K562 (cell line): Measurements from ENCODE around the gene PGAP2. TPM values are rescaled to one million over a fixed set of nuclear protein-coding genes. Genes with fewer than 3 reads are reported as not detected.

Source experiments
- ATF3 ChIP-seq, 2 experiments: fragments of 450-650 bp in 1 of 2; sonication (generic) in 1 of 2; formaldehyde crosslinking in 1 of 2; IDR thresholded peaks in 1 of 2; conservative IDR thresholded peaks in 1 of 2; 2 replicates each; pipeline versions ENCODE4 v1.6.1 to v1.8.1; 2016 to 2023; ENCODE audit warnings: mild to moderate bottlenecking in 2 of 2, moderate library complexity in 2 of 2, inconsistent platforms in 1 of 2, missing genetic modification reagents in 1 of 2
- BRF2 ChIP-seq: IDR thresholded peaks from 3 replicates; pipeline ENCODE4 v1.6.1; 2011; ENCODE audit warnings: borderline replicate concordance, mild to moderate bottlenecking; ENCODE audit not compliant: insufficient read length, insufficient read depth
- CBX2 ChIP-seq: fragments of 200-600 bp; sonication (generic); IDR thresholded peaks from one replicate; pipeline ENCODE4 v1.6.1; 2012; ENCODE audit warnings: mild to moderate bottlenecking, low read length, inconsistent platforms; ENCODE audit not compliant: insufficient read depth, poor library complexity, severe bottlenecking
- ELF4 ChIP-seq: fragments of 450-650 bp; formaldehyde crosslinking; IDR thresholded peaks from 2 replicates; pipeline ENCODE4 v1.4.0; 2022; ENCODE audit warnings: missing genetic modification characterization
- ETS2 ChIP-seq: IDR thresholded peaks from 2 replicates; pipeline ENCODE4 v1.6.1; 2016; ENCODE audit warnings: borderline replicate concordance, missing genetic modification characterization, mild to moderate bottlenecking, moderate library complexity, missing compliant biosample characterization; ENCODE audit not compliant: poor library complexity, severe bottlenecking
- FOS ChIP-seq: IDR thresholded peaks from 3 replicates; pipeline ENCODE4 v1.6.1; 2011; ENCODE audit not compliant: insufficient read length; ENCODE audit errors: extremely low read depth
- KDM5B ChIP-seq: fragments of 200-600 bp; sonication (generic); IDR thresholded peaks from 2 replicates; pipeline ENCODE4 v1.6.1; 2012; ENCODE audit warnings: low read depth, mild to moderate bottlenecking, moderate library complexity, low read length, control low read depth, inconsistent platforms; ENCODE audit not compliant: insufficient replicate concordance
- KLF13 ChIP-seq: fragments of 450-650 bp; IDR thresholded peaks from 2 replicates; pipeline ENCODE4 v1.6.1; 2016; ENCODE audit warnings: missing genetic modification characterization, low read depth, mild to moderate bottlenecking, missing compliant biosample characterization, moderate library complexity, borderline replicate concordance
- NFIX ChIP-seq: fragments of 250-450 bp; sonication (Bioruptor Pico); IDR thresholded peaks from 2 replicates; pipeline ENCODE4 v1.4.0; 2020; ENCODE audit warnings: low read depth, mild to moderate bottlenecking, moderate library complexity
- SMARCC2 ChIP-seq: fragments of 450-650 bp; IDR thresholded peaks from 2 replicates; pipeline ENCODE4 v1.6.1; 2017; ENCODE audit warnings: antibody characterized with exemption, moderate library complexity, mild to moderate bottlenecking, low read depth
- SNRNP70 ChIP-seq: fragments of 200-400 bp; formaldehyde crosslinking; optimal IDR thresholded peaks from 2 replicates; pipeline ENCODE3; 2017; ENCODE audit warnings: low read depth, low read length
- SRSF3 ChIP-seq: fragments of 200-400 bp; formaldehyde crosslinking; IDR thresholded peaks from 2 replicates; pipeline ENCODE4 v1.6.1; 2016; ENCODE audit warnings: mild to moderate bottlenecking, low read length, moderate library complexity; ENCODE audit not compliant: insufficient read depth
- ZBTB34 ChIP-seq: fragments of 250-450 bp; sonication (Bioruptor Pico); IDR thresholded peaks from 2 replicates; pipeline ENCODE4 v1.8.0; 2021; ENCODE audit warnings: mild to moderate bottlenecking, moderate library complexity
- ZBTB7A ChIP-seq: IDR thresholded peaks from 2 replicates; pipeline ENCODE4 v1.6.1; 2011; ENCODE audit warnings: low read depth, mild to moderate bottlenecking, low read length, moderate library complexity, borderline replicate concordance; ENCODE audit not compliant: control insufficient read depth
- ZKSCAN8 ChIP-seq: fragments of 200-800 bp; sonication (Bioruptor generic); IDR thresholded peaks from 2 replicates; pipeline ENCODE4 v1.6.1; 2016; ENCODE audit warnings: missing genetic modification characterization, missing compliant biosample characterization
- ZMIZ1 ChIP-seq, 2 experiments: fragments of 150-350 bp in 1 of 2; IDR thresholded peaks; 2 replicates each; pipeline ENCODE4 v1.6.1; 2012 to 2016; ENCODE audit warnings: low read depth in 2 of 2, low read length in 2 of 2, mild to moderate bottlenecking in 1 of 2, moderate library complexity in 1 of 2
- ZNF133 ChIP-seq: fragments of 250-450 bp; sonication (Bioruptor Pico); IDR thresholded peaks from 2 replicates; pipeline ENCODE4 v1.4.0; 2020; ENCODE audit warnings: mild to moderate bottlenecking
- ZNF583 ChIP-seq: fragments of 250-450 bp; sonication (Bioruptor Pico); IDR thresholded peaks from 2 replicates; pipeline ENCODE4 v1.4.0; 2020
- ZNF707 ChIP-seq: fragments of 250-450 bp; sonication (Bioruptor Pico); conservative IDR thresholded peaks from 2 replicates; pipeline ENCODE4 v1.8.0; 2022; ENCODE audit warnings: inconsistent platforms, mild to moderate bottlenecking, moderate library complexity
- ZNF764 ChIP-seq: fragments of 250-450 bp; sonication (Bioruptor Pico); IDR thresholded peaks from 2 replicates; pipeline ENCODE4 v1.4.0; 2020; ENCODE audit warnings: low read depth, mild to moderate bottlenecking, moderate library complexity
- polyA plus RNA-seq, 8 experiments: library from polyadenylated mRNA; depleted of rRNA in 4 of 8; stranded (reverse) in 5 of 8; unstranded in 3 of 8; fragments of >200 nt; fragmentation: Nextera tagmentation in 2 of 8; fragmentation: Illumina TruSeq in 1 of 8; extraction: Ambion mirVana in 2 of 8; extraction: Trizol in 1 of 8; gene quantifications; 2 replicates each; pipeline versions ENCODE4 v1.2.1 to v1.2.3, GENCODE V29; 2011 to 2014; ENCODE audit warnings: inconsistent platforms in 1 of 8, missing spikeins in 1 of 8
- total RNA-seq, 7 experiments: library from RNA; depleted of rRNA in 6 of 7; stranded (reverse); fragments of >200 nt in 6 of 7; fragmentation: Illumina TruSeq in 2 of 7; extraction: Trizol in 2 of 7; gene quantifications; 2 replicates each; pipeline versions ENCODE4 v1.2.1 to v1.2.3, GENCODE V29; 2011 to 2021; ENCODE audit warnings: low replicate concordance in 1 of 7

Gene PGAP2
- total and polyA plus RNA-seq, 9 of the 15 experiments (the other 6 are each of a cell fraction or from before 2014, with no cell fraction given), result 17.9 to 47.2 (median 33.7) TPM

GRCh38 chr11:3855808-3856491 lies 47.6 kb downstream of the PGAP2 start (continued):
- TF ChIP-seq CBX2, result no peak
- TF ChIP-seq NFIX (CRISPR knock-in tag), result no peak
- no peak for TF ChIP-seq FOS
- no peak for TF ChIP-seq ELF4 (CRISPR knock-in tag)
- TF ChIP-seq ZNF707, result no peak
- TF ChIP-seq SRSF3, result no peak
- no peak for TF ChIP-seq ZNF583
- TF ChIP-seq ZNF133 (CRISPR knock-in tag), result no peak
- TF ChIP-seq KLF13, result 0 out of 2 replicates have a peak, but pooled peaks have one; percentile 10
- no peak for TF ChIP-seq ETS2
- no peak for TF ChIP-seq ZNF764 (CRISPR knock-in tag)
- TF ChIP-seq SNRNP70, result no peak
- TF ChIP-seq ZKSCAN8, result no peak
- no peak for TF ChIP-seq ATF3 (IDR thresholded peaks at IDR 0.05)
- TF ChIP-seq ATF3 (CRISPR knock-in tag; conservative IDR thresholded peaks at IDR 0.05), result no peak
- TF ChIP-seq KDM5B, result peak; percentile 43
- no peak for TF ChIP-seq SMARCC2
- no peak for TF ChIP-seq BRF2
- TF ChIP-seq ZBTB34, result no peak
- no peak for TF ChIP-seq ZMIZ1 (IDR thresholded peaks at IDR 0.05; ENCODE audit: low read depth in 2 of 2, low read length in 2 of 2)
- no peak for TF ChIP-seq ZBTB7A
